DMS153 treated with DMSO at 0.1 percent for 48 hours (cell line): ENCODE results near the gene BCAN.

Experiments
- DNase-seq: peaks from one replicate; lab custom pipeline; 2025; ENCODE audit not compliant: unreplicated experiment; lab: John Stamatoyannopoulos, UW

Gene BCAN

DNA sequence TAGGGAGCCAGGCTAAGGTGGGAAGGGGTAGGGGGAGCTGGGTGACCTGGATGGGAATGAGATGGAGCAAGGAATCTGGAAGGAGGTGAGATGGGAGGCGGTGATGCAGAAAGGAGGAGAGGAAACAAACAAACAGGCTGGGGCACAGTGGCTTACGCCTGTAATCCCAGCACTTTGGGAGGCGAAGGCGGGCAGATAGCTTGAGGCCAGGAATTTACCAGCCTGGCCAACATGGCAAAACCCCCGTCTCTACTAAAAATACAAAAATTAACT lies 52.7 kb downstream of the BCAN start:
- DNase-seq = no peak

DNA sequence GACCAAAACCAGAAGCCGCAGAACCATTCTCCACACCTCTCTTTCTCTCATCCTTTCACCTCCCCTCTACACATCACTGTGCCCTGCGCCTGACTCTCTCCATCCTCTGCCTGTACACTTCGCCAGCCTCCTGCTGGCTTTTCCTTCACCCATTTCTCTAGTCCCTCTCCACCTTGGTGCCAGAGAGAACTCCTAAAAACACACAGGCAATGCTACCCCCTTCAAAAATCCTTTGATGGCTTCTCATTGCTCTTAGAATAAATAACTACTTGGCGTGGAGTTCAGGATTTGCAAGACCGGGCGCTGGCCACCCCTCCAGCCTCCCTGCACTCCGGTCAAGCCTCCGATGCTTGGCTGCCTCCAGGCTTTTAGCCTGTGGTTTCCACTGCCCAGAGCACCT lies 54.8 kb downstream of the BCAN start:
- DNase-seq = no peak

DNA sequence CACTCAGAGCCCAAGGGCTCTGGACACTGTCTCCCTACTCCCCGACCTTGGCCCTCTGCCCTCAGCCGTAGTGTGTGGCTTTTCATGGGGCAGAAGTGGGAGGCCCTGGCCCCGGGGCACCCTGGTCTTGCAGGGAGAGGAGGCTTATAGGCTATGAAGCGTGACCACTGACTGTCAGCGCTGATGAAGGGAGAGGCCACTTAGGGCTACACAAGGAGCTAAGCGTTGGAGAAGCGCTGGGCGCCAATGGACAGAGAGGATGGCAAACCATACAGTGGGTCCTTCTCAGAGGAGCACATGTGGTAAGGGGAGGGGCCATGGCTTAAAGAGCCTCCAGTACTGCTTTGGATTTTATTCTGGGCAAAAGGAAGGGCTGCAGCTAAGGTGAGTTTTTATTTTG lies 55.6 kb downstream of the BCAN start:
- peak; percentile 63 for DNase-seq

- DNase-seq = no peak
Observed at GRCh38 chr1:156698995-156699394, 57.1 kb downstream of the BCAN start.

GRCh38 chr1:156700736-156701531 lies 59.0 kb downstream of the BCAN start:
- DNase-seq = no peak

- DNase-seq = no peak
Observed at GRCh38 chr1:156703336-156703735, 61.4 kb downstream of the BCAN start.

DNA sequence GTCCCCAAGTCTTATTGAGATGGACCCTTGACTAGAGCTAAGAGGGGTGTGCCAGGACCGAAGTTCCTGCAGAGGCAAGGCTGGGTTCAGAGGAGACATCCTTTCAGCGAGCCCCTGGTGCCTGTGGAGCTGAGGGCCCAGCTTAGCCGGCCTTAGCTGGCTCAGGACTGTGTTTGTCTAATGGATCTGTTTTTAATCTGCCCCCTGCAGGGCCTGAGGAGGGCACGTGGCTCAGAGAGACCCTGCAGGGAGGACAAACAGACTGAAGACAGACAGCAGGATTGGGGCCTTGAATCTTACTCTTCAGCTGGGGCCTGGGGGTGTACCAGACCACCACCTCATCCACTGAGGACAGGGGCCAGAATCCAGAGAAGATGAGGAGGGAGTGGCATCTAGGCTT lies 61.8 kb downstream of the BCAN start:
- no peak for DNase-seq

GRCh38 chr1:156704166-156704711 lies 62.3 kb downstream of the BCAN start:
- DNase-seq = no peak

DNA sequence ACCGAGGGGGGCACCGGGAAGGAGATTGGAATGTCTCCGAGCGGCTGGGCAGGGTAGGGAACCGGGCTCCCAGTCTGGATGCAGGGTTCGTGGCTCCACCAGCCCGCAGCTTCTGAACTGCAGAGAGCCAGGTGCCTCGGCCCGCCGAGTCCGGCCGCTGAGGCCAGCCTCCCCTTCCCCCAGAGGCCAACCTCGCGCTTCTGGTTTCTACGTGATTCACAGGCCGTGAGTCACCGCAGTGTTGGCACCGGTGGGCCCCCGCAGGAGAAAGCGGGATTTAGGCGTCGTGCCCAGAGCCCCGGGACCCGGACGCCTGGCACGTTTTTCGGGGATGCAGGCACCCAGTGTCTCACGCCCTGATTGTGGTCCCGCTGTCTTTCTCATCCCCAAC lies 63.0 kb downstream of the BCAN start:
- no peak for DNase-seq

DNA sequence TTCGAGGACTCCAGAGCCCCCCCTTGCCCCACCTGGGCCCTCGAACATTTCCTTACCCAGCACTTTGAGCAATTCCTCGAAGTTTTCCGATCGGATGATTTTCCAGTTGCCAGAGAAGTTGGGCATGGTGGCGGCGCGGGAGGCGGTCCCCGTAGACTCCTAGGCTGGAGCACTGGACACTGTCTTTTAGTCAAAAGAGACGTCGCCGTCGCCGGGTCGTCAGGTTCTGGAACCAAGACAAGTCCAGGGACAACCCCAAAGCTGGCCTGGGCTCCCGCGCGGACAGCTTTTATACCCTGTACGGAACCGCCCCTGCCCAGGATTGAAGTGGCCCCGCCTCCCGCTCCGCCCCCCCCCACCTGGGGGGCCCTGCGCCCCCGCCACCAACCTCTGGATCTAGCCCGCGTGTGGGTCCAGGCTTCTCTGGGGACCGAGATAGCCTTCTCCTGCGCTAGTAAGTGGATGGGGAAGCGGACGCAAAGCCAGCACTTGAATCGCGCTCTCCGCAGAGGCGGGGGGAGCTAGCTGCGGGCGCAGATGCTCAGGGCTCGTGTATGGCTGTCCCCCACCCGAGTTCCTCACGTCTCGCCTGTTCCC lies 63.5 kb downstream of the BCAN start, which contains the start of gene CRABP2:
CRABP2 (minus strand) TSS at position 263 of the 597 bp plus-strand sequence; CDS start at position 126, 137 bp downstream.
- peak; percentile 67 for DNase-seq

- DNase-seq = peak; percentile 74
Observed at GRCh38 chr1:156705918-156706656, 64.2 kb downstream of the BCAN start.

- no peak for DNase-seq
Observed at GRCh38 chr1:156706657-156707416, 64.9 kb downstream of the BCAN start.

GRCh38 chr1:156707417-156708217 lies 65.7 kb downstream of the BCAN start:
- no peak for DNase-seq

DNA sequence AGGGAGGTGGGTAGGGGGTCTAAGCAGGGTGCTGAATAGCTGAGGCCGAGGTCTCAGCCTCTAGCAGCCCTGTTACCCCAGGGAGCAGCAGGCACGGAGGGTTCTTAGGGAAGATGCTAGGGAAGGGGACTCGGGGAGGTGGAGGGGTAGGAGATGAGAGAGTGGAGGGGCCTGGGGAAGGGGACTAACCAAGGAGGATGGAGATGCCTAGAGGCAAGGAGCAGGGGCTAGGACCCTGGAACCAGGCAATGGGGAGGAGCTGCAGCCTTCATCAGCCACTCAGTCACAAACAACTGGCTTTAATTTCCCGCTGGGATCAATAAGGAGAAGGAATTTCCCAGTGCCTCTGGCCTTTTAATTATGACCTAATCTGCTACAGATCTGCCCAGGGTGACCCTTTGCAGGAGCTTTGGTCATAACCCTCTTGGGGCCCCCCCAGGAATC lies 66.3 kb downstream of the BCAN start:
- no peak for DNase-seq

DNA sequence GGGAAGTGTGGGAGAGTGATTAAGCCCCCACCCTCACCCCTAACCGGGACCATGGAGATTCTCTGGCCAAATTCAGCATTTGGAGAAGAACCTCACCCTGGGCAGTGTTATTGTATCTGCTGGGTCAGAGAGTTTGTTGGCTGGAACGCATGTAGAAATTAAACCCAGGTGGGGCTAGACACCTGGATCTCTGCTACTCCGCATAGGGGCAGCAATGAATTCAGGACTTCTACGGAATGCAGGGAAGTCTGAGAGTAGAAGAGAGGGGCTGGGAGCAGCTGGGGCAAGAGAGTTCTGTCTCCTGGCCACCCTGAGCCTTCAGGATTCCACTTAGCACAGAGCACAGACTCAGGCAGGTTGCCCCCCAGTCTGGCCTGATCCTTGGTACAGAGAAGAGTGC lies 67.1 kb downstream of the BCAN start:
- no peak for DNase-seq
